NCI-H2227 treated with DMSO at 0.1 percent for 48 hours (cell line): Measurements from ENCODE around the gene ST6GALNAC2.
A peak's percentile ranks its signal among the peaks of the same experiment; 100 is the strongest.

Source experiments
- DNase-seq: peaks from one replicate; lab custom pipeline; 2025; lab: John Stamatoyannopoulos, UW

ST6GALNAC2 gene

GRCh38 chr17:76599694-76600460 lies 14.2 kb upstream of the ST6GALNAC2 start:
- no peak for DNase-seq

- no peak for DNase-seq
Observed at GRCh38 chr17:76598004-76598439, 12.4 kb upstream of the ST6GALNAC2 start.

- no peak for DNase-seq
Observed at GRCh38 chr17:76597156-76598003, 11.7 kb upstream of the ST6GALNAC2 start.

GRCh38 chr17:76594690-76595089 lies 9.0 kb upstream of the ST6GALNAC2 start:
- no peak for DNase-seq

- DNase-seq = no peak
Observed at GRCh38 chr17:76593959-76594358, 8.3 kb upstream of the ST6GALNAC2 start.

- peak; percentile 49 for DNase-seq
Observed at GRCh38 chr17:76593384-76593826, 7.7 kb upstream of the ST6GALNAC2 start.

- DNase-seq = no peak
Observed at GRCh38 chr17:76588182-76588581, 2.5 kb upstream of the ST6GALNAC2 start.

- no peak for DNase-seq
Observed at GRCh38 chr17:76586741-76587487, 1.3 kb upstream of the ST6GALNAC2 start.

GRCh38 chr17:76585033-76585648 lies 519 bp downstream of the ST6GALNAC2 start:
- DNase-seq = no peak

- DNase-seq = no peak
Observed at GRCh38 chr17:76584427-76585032, 1.1 kb downstream of the ST6GALNAC2 start.

- no peak for DNase-seq
Observed at GRCh38 chr17:76582660-76583059, 3.0 kb downstream of the ST6GALNAC2 start.

GRCh38 chr17:76581515-76581914 lies 4.1 kb downstream of the ST6GALNAC2 start:
- no peak for DNase-seq

- DNase-seq = no peak
Observed at GRCh38 chr17:76579281-76579680, 6.4 kb downstream of the ST6GALNAC2 start.

- DNase-seq = no peak
Observed at GRCh38 chr17:76578376-76578775, 7.3 kb downstream of the ST6GALNAC2 start.

GRCh38 chr17:76577876-76578275 lies 7.8 kb downstream of the ST6GALNAC2 start:
- no peak for DNase-seq

- DNase-seq = no peak
Observed at GRCh38 chr17:76576189-76576588, 9.5 kb downstream of the ST6GALNAC2 start.

GRCh38 chr17:76575570-76575969 lies 10.1 kb downstream of the ST6GALNAC2 start:
- DNase-seq = no peak

- DNase-seq = no peak
Observed at GRCh38 chr17:76574166-76574565, 11.5 kb downstream of the ST6GALNAC2 start.

GRCh38 chr17:76573096-76573495 lies 12.6 kb downstream of the ST6GALNAC2 start:
- no peak for DNase-seq

GRCh38 chr17:76572201-76572910 lies 13.3 kb downstream of the ST6GALNAC2 start:
- no peak for DNase-seq
